Spleen (tissue), 7 donors: ENCODE data around the gene SEC23A.

Experiments used
- POLR2A ChIP-seq, 3 donors: fragments of 450-650 bp; IDR thresholded peaks; one replicate each; pipeline ENCODE4 v1.5.1; 2017; ENCODE audit warnings: antibody characterized with exemption in 3 of 3, mild to moderate bottlenecking in 1 of 3
- POLR2AphosphoS5 ChIP-seq, 3 donors: sonication (generic); formaldehyde crosslinking; IDR thresholded peaks; one replicate each; pipeline ENCODE4 v1.5.1; 2017; ENCODE audit warnings: antibody characterized with exemption in 3 of 3
- TF ChIP-seq, protein P1 (sequence below), 11 experiments: fragments of 200-600 bp in 7 of 11; fragments of 450-650 bp in 4 of 11; sonication (generic) in 4 of 11; IDR thresholded peaks in 8 of 11; conservative IDR thresholded peaks in 3 of 11; 1 replicate in 7 of 11; 2 replicates in 4 of 11; pipeline versions ENCODE4 v1.4.0 to v1.8.0; 2016 to 2021; ENCODE audit warnings: antibody characterized with exemption in 11 of 11, inconsistent platforms in 4 of 11, mild to moderate bottlenecking in 1 of 11
- donor health status: DM: no; HTN: no; CAD: no; lungs with moderate emphysema.
- donor health status: DM: no; HTN: no; CAD: no.
- donor health status: DM: no; HTN: no; CAD: no.

GRCh38 chr14:39025250-39025809 is 77.7 kb downstream of the SEC23A start:
- TF ChIP-seq, protein P1, sequence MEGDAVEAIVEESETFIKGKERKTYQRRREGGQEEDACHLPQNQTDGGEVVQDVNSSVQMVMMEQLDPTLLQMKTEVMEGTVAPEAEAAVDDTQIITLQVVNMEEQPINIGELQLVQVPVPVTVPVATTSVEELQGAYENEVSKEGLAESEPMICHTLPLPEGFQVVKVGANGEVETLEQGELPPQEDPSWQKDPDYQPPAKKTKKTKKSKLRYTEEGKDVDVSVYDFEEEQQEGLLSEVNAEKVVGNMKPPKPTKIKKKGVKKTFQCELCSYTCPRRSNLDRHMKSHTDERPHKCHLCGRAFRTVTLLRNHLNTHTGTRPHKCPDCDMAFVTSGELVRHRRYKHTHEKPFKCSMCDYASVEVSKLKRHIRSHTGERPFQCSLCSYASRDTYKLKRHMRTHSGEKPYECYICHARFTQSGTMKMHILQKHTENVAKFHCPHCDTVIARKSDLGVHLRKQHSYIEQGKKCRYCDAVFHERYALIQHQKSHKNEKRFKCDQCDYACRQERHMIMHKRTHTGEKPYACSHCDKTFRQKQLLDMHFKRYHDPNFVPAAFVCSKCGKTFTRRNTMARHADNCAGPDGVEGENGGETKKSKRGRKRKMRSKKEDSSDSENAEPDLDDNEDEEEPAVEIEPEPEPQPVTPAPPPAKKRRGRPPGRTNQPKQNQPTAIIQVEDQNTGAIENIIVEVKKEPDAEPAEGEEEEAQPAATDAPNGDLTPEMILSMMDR (IDR thresholded peaks at IDR 0.05 in 8 of 11, conservative IDR thresholded peaks at IDR 0.05 in 3 of 11), result no peak
- TF ChIP-seq POLR2A (IDR thresholded peaks at IDR 0.05) (no peak), POLR2AphosphoS5 (IDR thresholded peaks at IDR 0.05) (no peak)
